Mesendoderm (in vitro differentiated cells): ENCODE measurements around the gene LRPPRC.

ENCODE experiments used
- DNase-seq: peaks from one replicate; pipeline ENCODE4 v3.0.0; 2013
- H2AK5ac ChIP-seq: 2 replicates; pipeline ENCODE4 v1.6.1; 2013; ENCODE audit warnings: low read length, inconsistent platforms
- H2BK120ac ChIP-seq: 2 replicates; pipeline ENCODE4 v1.6.1; 2013; ENCODE audit warnings: low read depth, mild to moderate bottlenecking, low read length, moderate library complexity, mixed read lengths
- H2BK15ac ChIP-seq: replicated peaks from 2 replicates; pipeline ENCODE4 v1.6.1; 2013; ENCODE audit warnings: low read depth, mild to moderate bottlenecking, moderate library complexity
- H2BK5ac ChIP-seq: 2 replicates; pipeline ENCODE4 v1.6.1; 2013; ENCODE audit warnings: low read length, inconsistent platforms
- H3K18ac ChIP-seq: 2 replicates; pipeline ENCODE4 v1.6.1; 2013; ENCODE audit warnings: mild to moderate bottlenecking, low read length, mixed read lengths
- H3K23ac ChIP-seq: one replicate; pipeline ENCODE4 v1.6.1; 2013; ENCODE audit warnings: low read length
- H3K27ac ChIP-seq: 2 replicates; pipeline ENCODE4 v1.5.1; 2013; ENCODE audit warnings: low read depth, mild to moderate bottlenecking, inconsistent platforms, low read length, moderate library complexity
- H3K27me3 ChIP-seq: 2 replicates; pipeline ENCODE4 v1.6.1; 2013; ENCODE audit warnings: low read length, control low read depth, mild to moderate bottlenecking, inconsistent platforms; ENCODE audit not compliant: insufficient read depth, poor library complexity
- H3K36me3 ChIP-seq: 2 replicates; pipeline ENCODE4 v1.6.1; 2013; ENCODE audit warnings: low read length, inconsistent platforms; ENCODE audit not compliant: control insufficient read depth, insufficient read depth
- H3K4ac ChIP-seq: one replicate; pipeline ENCODE4 v1.6.1; 2013; ENCODE audit warnings: low read depth, mild to moderate bottlenecking, low read length, moderate library complexity
- H3K4me1 ChIP-seq: 2 replicates; pipeline ENCODE4 v1.6.1; 2013; ENCODE audit warnings: low read depth, low read length, inconsistent platforms; ENCODE audit not compliant: control insufficient read depth
- H3K4me2 ChIP-seq: 2 replicates; pipeline ENCODE4 v1.6.1; 2013; ENCODE audit warnings: low read length
- H3K4me3 ChIP-seq: 2 replicates; pipeline ENCODE4 v1.5.1; 2013; ENCODE audit warnings: mild to moderate bottlenecking, low read length
- H3K56ac ChIP-seq: one replicate; pipeline ENCODE4 v1.6.1; 2013; ENCODE audit warnings: low read length
- H3K79me1 ChIP-seq: 2 replicates; pipeline ENCODE4 v1.6.1; 2013; ENCODE audit warnings: low read length, inconsistent platforms
- H3K79me2 ChIP-seq: 2 replicates; pipeline ENCODE4 v1.6.1; 2013; ENCODE audit warnings: mild to moderate bottlenecking, low read length; ENCODE audit not compliant: control insufficient read depth, insufficient read depth
- H3K9ac ChIP-seq: 2 replicates; pipeline ENCODE4 v1.6.1; 2013; ENCODE audit warnings: low read length, inconsistent platforms
- H4K5ac ChIP-seq: one replicate; pipeline ENCODE4 v1.6.1; 2013; ENCODE audit warnings: low read length
- H4K8ac ChIP-seq: one replicate; pipeline ENCODE4 v1.6.1; 2013; ENCODE audit warnings: low read depth, mild to moderate bottlenecking, control low read depth, low read length, moderate library complexity
- WGBS: extraction: QIAGEN DNeasy Blood & Tissue Kit; methylation state at CpG from one replicate; pipeline ENCODE4 v1.1.7; 2013; ENCODE audit warnings: low lambda C conversion rate, missing lambda C conversion rate; ENCODE audit not compliant: insufficient coverage; ENCODE audit errors: extremely low coverage; 5-methylcytosine and 5-hydroxymethylcytosine counted together

LRPPRC gene

GRCh38 chr2:43842866-43843226 lies 152.9 kb downstream of the LRPPRC start:
- no peaks in the 10 kb centered on the region for H3K79me2 ChIP-seq
- H2BK15ac ChIP-seq: no peak overlapping the region
- no peak overlapping the region for H4K8ac ChIP-seq
- no peak overlapping the region for H4K5ac ChIP-seq
- no CpG with 5 or more reads among the region's 9 CpGs for WGBS
- no peak overlapping the region for H3K4ac ChIP-seq
- H3K4me1 ChIP-seq: no peaks in the 10 kb centered on the region
- H2AK5ac ChIP-seq: no peak overlapping the region
- H3K36me3 ChIP-seq: no peaks in the 10 kb centered on the region
- H2BK120ac ChIP-seq: no peak overlapping the region
- H3K23ac ChIP-seq: no peak overlapping the region
- H3K79me1 ChIP-seq: no peaks in the 10 kb centered on the region
- no peak overlapping the region for H3K18ac ChIP-seq
- H3K56ac ChIP-seq: no peak overlapping the region
- DNase-seq: no peak
- no peak overlapping the region for H2BK5ac ChIP-seq
- H3K9ac ChIP-seq: no peak overlapping the region
- H3K4me2 ChIP-seq: no peak overlapping the region
- no peak overlapping the region for H3K4me3 ChIP-seq
- no peaks in the 10 kb centered on the region for H3K27me3 ChIP-seq
- H3K27ac ChIP-seq: no peak overlapping the region

DNA sequence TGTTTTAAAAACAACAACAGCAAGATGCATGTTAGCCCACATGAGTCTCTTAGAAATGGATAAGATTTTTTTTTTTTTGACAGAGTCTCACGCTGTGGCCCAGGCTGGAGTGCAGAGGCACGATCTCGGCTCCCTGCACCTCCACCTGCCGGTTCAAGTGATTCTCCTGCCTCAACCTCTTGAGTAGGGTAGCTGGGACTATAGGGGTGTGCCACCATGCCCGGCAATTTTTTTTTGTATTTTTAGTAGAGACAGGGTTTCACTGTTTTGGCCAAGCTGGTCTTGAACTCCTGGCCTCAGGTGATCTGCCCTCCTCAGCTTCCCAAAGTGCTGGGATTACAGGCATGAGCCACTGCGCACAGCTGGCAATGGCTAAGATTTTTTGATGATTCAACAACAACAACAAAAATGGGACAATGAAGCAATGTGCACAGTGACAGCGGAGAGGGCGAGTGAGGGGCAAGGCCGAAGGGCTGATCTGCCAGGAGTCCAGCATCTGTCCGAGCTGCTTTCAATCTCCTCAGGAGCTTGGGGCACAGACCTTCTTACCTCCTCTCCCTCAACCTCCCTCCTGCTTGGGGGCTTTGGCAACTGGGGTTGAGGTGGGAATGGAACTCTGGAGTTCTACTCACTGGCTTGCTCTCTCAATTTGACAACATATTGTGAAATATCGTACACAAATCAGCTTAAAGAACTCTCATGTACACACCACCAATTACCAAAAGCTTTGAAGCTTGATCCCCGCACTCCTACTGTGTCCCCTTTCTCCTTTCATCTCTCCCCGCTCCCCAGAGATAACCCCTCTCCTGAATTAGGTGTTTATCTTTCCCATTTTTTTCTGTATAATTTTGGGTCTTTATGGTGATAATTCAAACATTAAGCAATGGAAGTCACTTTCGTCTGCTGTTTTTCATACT lies 153.6 kb downstream of the LRPPRC start:
- no peak for DNase-seq
- H3K27ac ChIP-seq: no peak overlapping the region

GRCh38 chr2:43840965-43841364 lies 154.8 kb downstream of the LRPPRC start:
- Histone ChIP-seq H4K5ac (no peak overlapping the region), H2BK120ac (no peak overlapping the region), H3K9ac (no peak overlapping the region), H3K23ac (no peak overlapping the region), H3K4me2 (no peak overlapping the region), H3K79me2 (no peaks in the 10 kb centered on the region), H3K27me3 (no peaks in the 10 kb centered on the region), H3K56ac (no peak overlapping the region), H3K4ac (no peak overlapping the region), H3K4me1 (no peaks in the 10 kb centered on the region), H3K4me3 (no peak overlapping the region), H3K79me1 (no peaks in the 10 kb centered on the region), H3K27ac (no peak overlapping the region), H2AK5ac (no peak overlapping the region), H2BK15ac (no peak overlapping the region), H4K8ac (no peak overlapping the region), H3K36me3 (no peaks in the 10 kb centered on the region), H3K18ac (no peak overlapping the region), H2BK5ac (no peak overlapping the region)
- WGBS: no CpG with 5 or more reads among the region's 5 CpGs
- no peak for DNase-seq

More for the DNA sequence above, 153.6 kb downstream of the LRPPRC start:
- no peak overlapping the region for H4K5ac ChIP-seq
- H2BK120ac ChIP-seq: no peak overlapping the region
- H3K4me2 ChIP-seq: no peak overlapping the region
- H3K36me3 ChIP-seq: no peaks in the 10 kb centered on the region
- H3K27me3 ChIP-seq: no peaks in the 10 kb centered on the region
- WGBS: no CpG with 5 or more reads among the region's 14 CpGs
- no peak overlapping the region for H3K4ac ChIP-seq
- H2AK5ac ChIP-seq: no peak overlapping the region
- H3K18ac ChIP-seq: no peak overlapping the region
- H3K9ac ChIP-seq: no peak overlapping the region
- no peak overlapping the region for H3K23ac ChIP-seq
- no peaks in the 10 kb centered on the region for H3K79me1 ChIP-seq
- no peaks in the 10 kb centered on the region for H3K4me1 ChIP-seq
- no peak overlapping the region for H2BK5ac ChIP-seq
- no peak overlapping the region for H2BK15ac ChIP-seq
- no peak overlapping the region for H4K8ac ChIP-seq
- no peak overlapping the region for H3K56ac ChIP-seq
- no peaks in the 10 kb centered on the region for H3K79me2 ChIP-seq
- no peak overlapping the region for H3K4me3 ChIP-seq

DNA sequence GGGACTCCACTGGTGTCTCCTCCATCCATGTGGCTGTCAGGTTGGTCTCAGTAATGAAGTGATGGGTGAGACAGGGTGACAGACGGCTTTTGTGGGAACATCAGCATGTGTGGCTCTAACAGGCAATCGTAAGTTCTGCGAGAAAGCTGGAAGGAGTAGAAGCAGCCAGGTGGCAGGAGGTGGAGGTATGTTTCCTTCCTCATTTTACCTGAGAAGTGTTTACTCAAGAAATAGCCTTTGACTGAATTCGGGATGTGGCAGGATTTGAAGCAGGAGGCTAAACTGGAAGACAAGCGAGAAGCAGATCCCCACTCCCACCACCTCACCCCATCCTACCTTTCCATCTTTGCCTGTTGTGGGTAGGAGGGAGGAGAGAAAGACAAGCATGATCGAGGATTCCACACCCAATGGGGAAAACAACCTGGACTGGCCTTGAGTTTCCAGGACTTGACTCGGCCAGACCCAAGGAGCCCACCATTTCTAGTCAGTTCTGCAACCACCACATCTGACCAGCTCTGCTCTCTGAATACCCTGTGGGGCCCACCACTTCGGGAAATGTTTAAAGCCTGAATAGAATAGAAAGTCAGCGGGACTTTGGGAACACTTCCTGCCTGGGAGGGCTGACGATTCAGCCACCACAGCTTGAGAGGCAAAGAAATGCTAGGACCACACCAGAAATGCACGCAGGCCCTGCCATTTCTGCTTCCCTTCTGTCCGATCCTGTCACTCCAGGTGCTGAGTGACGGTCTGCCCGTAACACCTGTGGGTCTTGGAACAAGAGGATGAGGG lies 155.8 kb downstream of the LRPPRC start:
- no peak overlapping the region for H3K56ac ChIP-seq
- H3K9ac ChIP-seq: no peak overlapping the region
- no peak overlapping the region for H3K4me3 ChIP-seq
- no peak overlapping the region for H3K4me2 ChIP-seq
- H2BK5ac ChIP-seq: no peak overlapping the region
- H3K79me1 ChIP-seq: no peaks in the 10 kb centered on the region
- H2AK5ac ChIP-seq: no peak overlapping the region
- peak; percentile 15 for DNase-seq
- no peaks in the 10 kb centered on the region for H3K36me3 ChIP-seq
- no peaks in the 10 kb centered on the region for H3K79me2 ChIP-seq
- no peak overlapping the region for H3K18ac ChIP-seq
- no peak overlapping the region for H2BK120ac ChIP-seq
- no peak overlapping the region for H3K23ac ChIP-seq
- no peak overlapping the region for H3K27ac ChIP-seq
- H4K8ac ChIP-seq: no peak overlapping the region
- H3K4ac ChIP-seq: no peak overlapping the region
- H2BK15ac ChIP-seq: no peak overlapping the region
- no peaks in the 10 kb centered on the region for H3K27me3 ChIP-seq
- WGBS: no CpG with 5 or more reads among the region's 14 CpGs
- H3K4me1 ChIP-seq: no peaks in the 10 kb centered on the region
- no peak overlapping the region for H4K5ac ChIP-seq

DNA sequence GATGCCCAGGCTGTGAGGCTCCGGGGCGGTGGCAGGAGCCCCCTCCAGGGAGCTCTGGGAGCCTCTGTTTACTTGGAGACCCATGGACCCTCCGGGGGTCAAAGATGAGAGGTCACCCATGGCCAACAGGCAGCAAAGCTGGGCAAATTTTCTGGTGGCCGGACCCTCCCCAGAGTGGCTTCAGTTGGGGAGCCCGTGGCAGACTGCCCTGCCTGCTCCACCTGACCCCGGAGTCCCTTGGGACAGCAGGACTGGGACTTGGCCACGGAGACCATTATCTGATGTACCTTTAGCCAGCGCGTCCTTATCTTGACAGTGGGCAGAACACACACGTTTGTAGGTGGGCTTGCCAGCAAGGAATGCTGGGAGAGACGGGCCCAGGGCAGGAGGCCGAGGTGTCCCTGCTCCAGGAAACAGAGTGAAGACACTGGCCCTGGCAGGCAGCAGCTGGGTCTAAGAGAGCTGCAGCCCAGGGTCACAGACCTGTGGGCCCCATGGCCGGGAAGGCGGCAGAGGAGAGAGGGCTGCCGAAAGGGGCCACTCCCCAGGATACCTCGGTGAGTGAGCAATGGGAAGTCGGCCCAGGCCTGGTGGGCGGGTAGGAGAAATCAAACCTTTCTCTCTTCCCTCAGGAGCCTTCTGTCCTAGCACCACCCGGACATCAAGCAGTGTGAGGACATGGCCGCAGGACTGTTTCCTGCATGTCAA lies 157.1 kb downstream of the LRPPRC start, which contains the start of the genes ABCG5 and ABCG8:
Gene ABCG5 (minus strand): TSS at position 280 of the 708 bp plus-strand sequence. CDS start 160 bp downstream, at position 120.
Gene ABCG8 (plus strand): TSS at position 412 of the 708 bp plus-strand sequence. CDS start 83 bp downstream, at position 495.
- H3K4me1 ChIP-seq: no peaks in the 10 kb centered on the region
- no peak within 1 kb of the TSS for H3K56ac ChIP-seq
- H3K9ac ChIP-seq: no peak within 1 kb of the TSS
- no peaks in the 10 kb centered on the region for H3K79me1 ChIP-seq
- no CpG with 5 or more reads among the region's 20 CpGs for WGBS
- no peak within 1 kb of the TSS for H2BK5ac ChIP-seq
- H3K36me3 ChIP-seq: no peaks in the 10 kb centered on the region
- DNase-seq: no peak
- no peak within 1 kb of the TSS for H2BK15ac ChIP-seq
- H3K27ac ChIP-seq: no peak within 1 kb of the TSS
- no peak within 1 kb of the TSS for H4K8ac ChIP-seq
- H3K4me2 ChIP-seq: no peak within 1 kb of the TSS
- no peaks in the 10 kb centered on the region for H3K79me2 ChIP-seq
- H3K23ac ChIP-seq: no peak within 1 kb of the TSS
- no peak within 1 kb of the TSS for H3K4me3 ChIP-seq
- no peak within 1 kb of the TSS for H4K5ac ChIP-seq
- H2AK5ac ChIP-seq: no peak within 1 kb of the TSS
- no peak within 1 kb of the TSS for H3K18ac ChIP-seq
- H3K27me3 ChIP-seq: no peaks in the 10 kb centered on the region
- no peak within 1 kb of the TSS for H3K4ac ChIP-seq
- no peak within 1 kb of the TSS for H2BK120ac ChIP-seq
